GM12874 (cell line): ENCODE results near the gene ENO3.

Experiments
- TF ChIP-seq, protein P1 (sequence below): IDR thresholded peaks from 2 replicates; pipeline ENCODE4 v1.5.1; 2011; ENCODE audit warnings: low read depth, mild to moderate bottlenecking, control low read depth, low read length, moderate library complexity; ENCODE audit not compliant: insufficient read depth

Gene ENO3

GRCh38 chr17:4950746-4951204 lies at the start of gene ENO3:
Gene ENO3, plus strand, starts transcription at chr17:4951119. Its CDS starts 711 bp downstream, at chr17:4951830.
- TF ChIP-seq, protein P1, sequence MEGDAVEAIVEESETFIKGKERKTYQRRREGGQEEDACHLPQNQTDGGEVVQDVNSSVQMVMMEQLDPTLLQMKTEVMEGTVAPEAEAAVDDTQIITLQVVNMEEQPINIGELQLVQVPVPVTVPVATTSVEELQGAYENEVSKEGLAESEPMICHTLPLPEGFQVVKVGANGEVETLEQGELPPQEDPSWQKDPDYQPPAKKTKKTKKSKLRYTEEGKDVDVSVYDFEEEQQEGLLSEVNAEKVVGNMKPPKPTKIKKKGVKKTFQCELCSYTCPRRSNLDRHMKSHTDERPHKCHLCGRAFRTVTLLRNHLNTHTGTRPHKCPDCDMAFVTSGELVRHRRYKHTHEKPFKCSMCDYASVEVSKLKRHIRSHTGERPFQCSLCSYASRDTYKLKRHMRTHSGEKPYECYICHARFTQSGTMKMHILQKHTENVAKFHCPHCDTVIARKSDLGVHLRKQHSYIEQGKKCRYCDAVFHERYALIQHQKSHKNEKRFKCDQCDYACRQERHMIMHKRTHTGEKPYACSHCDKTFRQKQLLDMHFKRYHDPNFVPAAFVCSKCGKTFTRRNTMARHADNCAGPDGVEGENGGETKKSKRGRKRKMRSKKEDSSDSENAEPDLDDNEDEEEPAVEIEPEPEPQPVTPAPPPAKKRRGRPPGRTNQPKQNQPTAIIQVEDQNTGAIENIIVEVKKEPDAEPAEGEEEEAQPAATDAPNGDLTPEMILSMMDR: no peak

GRCh38 chr17:4901648-4902344 lies 49.1 kb upstream of the ENO3 start:
- TF ChIP-seq, protein P1: no peak

- TF ChIP-seq, protein P1: no peak
Observed at GRCh38 chr17:4902540-4902939, 48.4 kb upstream of the ENO3 start.

DNA sequence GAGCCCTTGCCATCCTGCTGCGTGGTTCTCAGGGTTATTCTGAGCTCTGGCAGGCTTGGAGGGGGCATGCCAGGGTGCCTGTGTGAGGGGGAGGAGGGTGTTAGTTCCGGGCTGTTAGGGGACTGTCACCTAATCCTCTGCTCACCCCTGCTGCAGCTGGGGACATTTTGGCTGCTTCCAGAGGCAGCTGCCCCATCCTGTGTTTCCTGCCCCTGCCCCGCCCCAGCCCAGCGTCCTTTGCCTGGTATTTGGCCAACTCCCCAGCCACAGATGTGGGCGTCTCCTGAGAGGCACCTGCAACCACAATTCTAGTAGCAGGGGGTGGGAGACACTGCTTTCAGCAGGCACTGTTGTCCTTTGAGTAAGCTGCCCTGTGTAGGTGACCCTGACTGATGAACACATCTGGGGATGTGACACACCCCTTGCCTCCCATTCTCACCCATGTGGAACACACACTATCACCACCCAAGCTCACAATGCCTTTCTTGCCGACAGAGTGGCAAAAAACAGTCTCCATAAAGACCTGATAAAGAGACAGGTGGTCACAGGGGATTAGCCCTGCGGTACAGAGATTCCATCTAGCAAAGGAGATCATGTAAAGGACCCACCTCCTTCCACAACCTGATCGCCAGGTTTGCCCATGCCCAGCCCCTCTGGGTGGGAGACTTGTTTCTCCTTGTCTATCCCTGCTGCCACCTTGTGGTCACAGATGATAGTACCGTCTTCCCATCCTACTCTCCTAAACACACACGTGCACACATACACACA lies 47.7 kb upstream of the ENO3 start, which contains the start of gene CHRNE:
Gene CHRNE, minus strand, starts transcription at position 48 of the 768 bp plus-strand sequence. Its CDS starts 35 bp downstream, at position 13.
- TF ChIP-seq, protein P1: peak; percentile 80

- TF ChIP-seq, protein P1: no peak
Observed at GRCh38 chr17:4908301-4908700, 42.6 kb upstream of the ENO3 start.

DNA sequence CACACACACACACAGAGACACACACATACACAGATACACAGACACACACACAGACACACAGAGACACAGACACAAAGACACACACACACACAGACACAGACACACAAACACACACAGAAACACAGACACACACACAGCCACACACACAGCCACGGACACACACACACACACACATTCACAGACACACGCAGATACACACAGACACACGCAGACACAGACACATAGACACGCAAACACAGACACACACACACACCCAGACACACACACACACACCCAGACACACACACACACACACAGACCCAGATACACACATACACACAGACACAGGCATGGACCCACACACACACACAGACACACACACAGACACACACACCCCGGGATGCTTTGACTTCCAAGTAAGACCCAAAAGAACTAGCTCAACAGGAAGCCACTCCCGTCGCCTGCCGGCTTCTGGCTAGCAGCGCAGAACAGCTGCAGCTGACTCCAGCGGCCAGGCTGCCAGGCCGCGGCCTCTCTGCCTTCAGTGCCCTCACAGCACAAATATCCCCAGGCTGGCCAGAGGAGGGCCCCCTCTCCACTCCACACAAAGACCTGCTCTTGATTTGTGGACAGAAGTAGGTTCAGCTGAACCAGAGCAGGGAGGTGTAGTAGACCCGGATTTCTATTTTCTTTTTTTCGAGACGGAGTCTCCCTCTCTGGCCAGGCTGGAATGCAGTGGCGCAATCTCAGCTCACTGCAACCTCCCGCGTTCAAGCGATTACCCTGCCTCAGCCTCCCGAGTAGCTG lies 42.0 kb upstream of the ENO3 start:
- TF ChIP-seq, protein P1: peak; percentile 87

- TF ChIP-seq, protein P1: no peak
Observed at GRCh38 chr17:4913994-4914393, 36.9 kb upstream of the ENO3 start.
